GM21390 (cell line): ENCODE measurements around the gene RBM27.
A peak's percentile ranks its signal among the peaks of the same experiment; 100 is the strongest.
"Not testable (repeated sequence)": the region's sequence is repeated elsewhere in the genome, so short reads cannot be mapped to it uniquely, and the experiment has no call there.

Experiments used
- ATAC-seq: cut with Tn5 transposase; IDR thresholded peaks from one replicate; pipeline ENCODE4 v1.9.1; 2021; ENCODE audit not compliant: unreplicated experiment

RBM27 gene

DNA sequence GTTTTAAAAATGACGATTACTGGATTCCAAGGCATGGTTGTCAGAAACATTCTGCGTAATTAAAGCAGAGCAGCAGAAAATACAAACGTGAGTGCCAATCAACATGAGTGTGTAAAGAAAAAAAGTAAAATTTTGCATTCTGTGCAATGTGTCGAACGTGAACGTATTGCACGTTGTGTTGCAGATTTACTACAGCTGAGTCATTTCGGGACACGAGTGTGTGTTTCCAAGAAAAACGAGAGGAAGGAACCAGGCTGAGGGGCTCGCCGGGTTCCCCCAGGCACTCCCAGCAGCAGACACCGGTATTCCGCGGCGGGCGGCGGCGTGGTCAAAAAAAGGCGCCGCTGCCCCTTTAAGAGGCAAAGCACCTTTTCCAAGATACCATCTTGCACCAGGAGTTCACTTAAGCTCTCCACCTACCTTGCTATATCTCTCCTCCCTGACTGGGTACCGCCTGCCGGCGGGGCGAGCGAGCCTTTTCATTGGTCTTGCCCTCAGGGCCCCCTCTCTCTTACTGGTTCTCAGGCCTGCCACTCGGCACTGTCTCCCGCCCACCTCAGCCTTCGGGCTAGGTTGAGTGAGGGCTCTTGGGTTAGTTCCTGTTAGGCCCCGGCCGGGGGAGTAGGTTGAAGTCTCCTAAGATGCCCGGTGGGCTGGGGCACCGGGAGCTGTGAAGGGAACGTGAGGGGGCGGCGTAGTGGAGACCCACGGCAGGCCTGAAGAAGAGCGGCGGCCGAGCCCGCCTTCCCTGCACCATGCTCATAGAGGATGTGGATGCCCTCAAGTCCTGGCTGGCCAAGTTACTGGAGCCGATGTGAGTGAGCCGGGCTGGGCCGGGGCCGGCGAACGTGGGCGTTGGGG is at the start of gene RBM27:
Gene RBM27, plus strand, starts transcription at position 595 of the 861 bp plus-strand sequence. Its CDS starts 161 bp downstream, at position 756.
- ATAC-seq, result peak; percentile 100

GRCh38 chr5:146158255-146158654 is 45.1 kb upstream of the RBM27 start:
- no peak for ATAC-seq

- no peak for ATAC-seq
These were observed 39.0 kb upstream of the RBM27 start for GRCh38 chr5:146164382-146164781.

- ATAC-seq, result no peak
These were observed 37.9 kb upstream of the RBM27 start for GRCh38 chr5:146165460-146165859.

- no peak for ATAC-seq
These were observed 37.5 kb upstream of the RBM27 start for GRCh38 chr5:146165903-146166302.

GRCh38 chr5:146169076-146169475 is 34.3 kb upstream of the RBM27 start:
- ATAC-seq, result no peak

GRCh38 chr5:146173049-146173448 is 30.4 kb upstream of the RBM27 start:
- peak; percentile 79 for ATAC-seq

- peak; percentile 93 for ATAC-seq
These were observed 29.8 kb upstream of the RBM27 start for GRCh38 chr5:146173597-146173996.

DNA sequence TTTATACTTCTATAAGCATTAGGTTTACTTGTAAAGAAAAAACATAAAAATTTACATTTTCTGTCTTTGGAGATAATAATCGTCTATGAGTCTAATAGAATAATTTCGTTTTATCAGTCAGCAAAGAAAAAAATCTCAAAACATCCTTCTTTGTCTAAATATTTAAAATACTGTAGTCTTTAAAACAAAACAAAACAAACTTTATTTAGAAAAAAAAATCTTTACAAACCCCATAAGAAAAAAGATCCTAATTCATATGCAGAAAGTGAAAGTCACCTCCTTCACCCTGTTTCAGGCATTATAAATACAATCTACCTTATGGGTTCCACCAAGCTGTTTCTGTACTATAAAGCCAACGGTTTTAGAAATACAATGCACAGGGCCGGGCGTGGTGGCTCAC is 26.6 kb upstream of the RBM27 start:
- no peak for ATAC-seq

GRCh38 chr5:146179696-146180095 is 23.7 kb upstream of the RBM27 start:
- no peak for ATAC-seq

DNA sequence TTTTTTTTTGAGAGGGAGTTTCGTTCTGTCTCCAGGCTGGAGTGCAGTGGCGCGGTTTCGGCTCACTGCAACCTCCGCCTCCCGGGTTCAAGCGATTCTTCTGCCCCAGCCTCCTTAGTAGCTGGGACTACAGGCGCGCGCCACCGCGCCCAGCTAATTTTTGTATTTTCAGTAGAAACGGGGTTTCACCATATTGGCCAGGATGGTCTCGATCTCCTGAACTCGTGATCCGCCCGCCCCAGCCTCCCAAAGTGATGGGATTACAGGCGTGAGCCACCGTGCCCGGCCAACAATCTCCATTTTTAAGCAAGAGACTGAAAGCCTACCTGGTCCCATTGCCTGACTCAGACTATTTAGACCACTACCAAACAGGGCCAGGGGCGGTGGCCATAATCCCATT is 20.0 kb upstream of the RBM27 start:
- ATAC-seq, result not testable (repeated sequence)

- no peak for ATAC-seq
These were observed 18.2 kb upstream of the RBM27 start for GRCh38 chr5:146185161-146185560.

DNA sequence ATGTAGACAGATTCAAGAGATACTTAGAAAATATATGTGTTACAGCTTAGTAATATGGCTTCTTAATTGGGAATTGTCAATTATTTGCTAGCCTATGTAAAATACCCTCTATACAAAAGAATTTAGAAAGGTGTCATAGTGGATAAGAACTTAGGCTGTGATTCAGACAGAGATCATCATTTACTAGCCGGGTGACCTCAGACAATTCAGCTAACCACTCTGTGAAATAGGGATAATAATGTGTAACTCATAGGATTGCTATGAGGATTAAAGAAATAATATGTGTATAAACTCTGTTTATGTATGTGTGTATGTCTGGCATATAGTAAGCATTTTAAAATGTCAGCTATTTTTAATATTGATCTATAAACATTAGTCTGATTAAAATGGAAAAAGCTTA is 15.0 kb upstream of the RBM27 start:
- ATAC-seq, result no peak

DNA sequence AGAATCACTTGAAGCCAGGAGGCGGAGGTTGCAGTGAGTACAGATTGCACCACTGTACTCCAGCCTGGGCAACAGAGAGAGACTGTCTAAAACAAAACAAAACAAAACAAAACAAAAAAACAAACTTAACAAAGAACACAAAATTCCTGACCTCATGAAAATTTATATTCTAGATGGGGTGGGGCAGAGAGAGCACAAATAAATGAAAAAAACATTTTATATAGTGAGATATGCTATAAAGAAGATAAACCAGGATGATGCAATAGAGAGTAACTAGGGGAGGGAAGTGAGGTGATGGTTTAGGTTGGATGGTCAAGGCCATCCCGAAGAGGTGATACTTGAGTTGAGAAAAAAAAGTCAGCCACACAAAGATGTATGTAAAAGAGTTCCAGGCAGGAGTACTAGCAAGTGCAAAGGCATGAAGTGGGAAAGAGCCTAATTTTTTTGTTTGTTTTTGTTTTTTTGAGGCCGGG is 10.8 kb upstream of the RBM27 start:
- ATAC-seq, result no peak

DNA sequence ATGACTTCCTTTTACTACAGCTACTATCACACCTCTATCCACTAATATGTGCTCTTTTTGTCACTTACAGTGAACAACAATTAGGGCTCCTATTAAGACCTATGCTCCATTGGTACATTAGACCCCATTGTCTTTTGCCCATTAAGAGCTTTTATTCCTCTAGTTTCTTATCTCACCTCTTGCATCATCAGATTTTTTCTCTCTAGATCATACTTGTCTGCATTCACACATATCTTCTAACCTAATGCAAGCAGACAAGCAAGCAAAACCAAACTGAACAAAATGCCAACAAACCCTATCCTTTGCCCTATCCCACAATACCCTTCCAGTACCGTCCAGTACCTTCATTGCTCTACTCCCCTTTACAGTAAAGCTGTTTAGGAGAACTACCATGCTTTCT is 10.1 kb upstream of the RBM27 start:
- ATAC-seq, result no peak

DNA sequence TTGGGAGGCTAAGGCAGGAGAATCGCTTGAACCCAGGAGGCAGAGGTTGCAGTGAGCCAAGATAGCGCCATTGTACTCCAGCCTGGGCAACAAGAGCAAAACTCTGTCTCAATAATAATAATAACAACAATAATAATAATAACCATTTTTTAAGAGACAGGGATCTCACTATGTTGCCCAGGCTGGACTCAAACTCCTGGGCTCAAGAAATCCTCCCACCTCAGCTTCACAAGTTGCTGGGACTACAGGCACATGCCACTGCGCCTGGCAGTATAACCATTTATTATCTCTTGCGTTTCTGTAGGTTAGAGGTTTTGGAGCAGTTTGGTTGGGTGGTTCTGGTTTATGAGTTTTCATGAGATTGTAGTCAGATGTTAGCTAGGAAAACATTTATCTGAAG is 8.4 kb upstream of the RBM27 start:
- ATAC-seq, result not testable (repeated sequence)

DNA sequence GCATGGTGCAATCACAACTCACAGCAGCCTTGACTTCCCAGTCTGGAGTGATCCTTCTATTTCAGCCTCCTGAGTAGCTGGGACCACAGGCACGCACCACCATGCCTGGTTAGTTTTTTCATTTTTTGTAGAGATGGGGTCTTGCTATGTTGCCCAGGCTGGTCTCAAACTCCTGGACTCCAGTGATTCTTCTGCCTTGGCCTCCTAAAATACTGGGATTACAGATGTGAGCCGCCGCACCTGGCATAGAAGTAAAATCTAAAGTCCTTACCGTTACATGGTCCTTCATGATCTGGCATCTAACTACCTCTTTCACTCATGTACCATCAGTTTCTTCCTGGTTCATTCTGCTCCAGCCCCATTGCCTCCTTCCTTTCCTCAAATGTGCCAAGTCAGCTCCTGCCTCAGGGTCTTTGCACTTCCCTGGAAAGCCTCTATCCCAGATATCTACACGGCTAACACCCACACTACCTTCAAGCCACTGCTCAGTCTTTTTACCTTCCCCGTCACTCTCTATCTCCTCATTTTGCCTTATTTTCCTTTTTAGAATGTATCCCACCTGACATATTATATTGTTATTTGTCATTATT is 6.9 kb upstream of the RBM27 start:
- ATAC-seq, result no peak

GRCh38 chr5:146199176-146199815 is 4.1 kb upstream of the RBM27 start:
- no peak for ATAC-seq

DNA sequence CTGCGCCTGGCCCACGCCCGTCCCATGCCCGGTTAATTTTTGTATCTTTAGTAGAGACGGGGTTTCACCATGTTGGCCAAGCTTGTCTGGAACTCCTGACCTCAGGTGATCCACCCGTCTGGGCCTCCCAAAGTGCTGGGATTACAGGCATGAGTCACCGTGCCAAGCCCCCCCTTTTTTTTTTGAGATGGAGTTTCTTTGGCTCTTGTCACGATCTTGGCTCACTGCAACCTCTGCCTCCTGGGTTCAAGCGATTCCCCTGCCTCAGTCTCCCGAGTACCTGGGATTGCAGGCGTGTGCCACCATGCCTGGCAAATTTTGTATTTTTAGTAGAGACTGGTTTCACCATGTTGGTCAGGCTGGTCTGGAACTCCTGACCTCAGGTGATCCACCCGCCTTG is 1.6 kb upstream of the RBM27 start:
- ATAC-seq, result not testable (repeated sequence)

GRCh38 chr5:146203872-146204192 is 427 bp downstream of the RBM27 start:
- no peak for ATAC-seq

- ATAC-seq, result no peak
These were observed 2.2 kb downstream of the RBM27 start for GRCh38 chr5:146205499-146206202.
